OCI-LY3 (cell line): Measurements from ENCODE around the gene CEP112.

Experiments used
- H2AFZ ChIP-seq: fragments of 200-600, 300-600 bp; shearing (Covaris generic); 2 replicates; pipeline ENCODE4 v1.6.0; 2014; ENCODE audit warnings: antibody characterized with exemption, low read depth, low read length
- H3K27ac ChIP-seq: fragments of 200-600, 300-600 bp; sonication (generic); 2 replicates; pipeline ENCODE4 v1.5.1; 2014; ENCODE audit warnings: mild to moderate bottlenecking, low read length, moderate library complexity, mixed read lengths
- H3K27me3 ChIP-seq: fragments of 200-600, 300-600 bp; sonication (generic); 2 replicates; pipeline ENCODE4 v1.6.1; 2014; ENCODE audit warnings: low read depth, low read length, mixed read lengths
- H3K36me3 ChIP-seq: fragments of 200-600, 300-600 bp; sonication (generic); replicated peaks from 2 replicates; pipeline ENCODE3; 2014; ENCODE audit warnings: low read depth, low read length, mixed read lengths
- H3K4me1 ChIP-seq: fragments of 300-600, 200-600 bp; sonication (generic); 2 replicates; pipeline ENCODE4 v1.6.1; 2014; ENCODE audit warnings: low read length, mixed read lengths
- H3K4me2 ChIP-seq: fragments of 200-600, 300-600 bp; sonication (generic); 2 replicates; pipeline ENCODE4 v1.6.1; 2014; ENCODE audit warnings: low read length, mixed read lengths
- H3K4me3 ChIP-seq: fragments of 300-600, 200-600 bp; sonication (generic); 2 replicates; pipeline ENCODE4 v1.5.1; 2014; ENCODE audit warnings: antibody characterized with exemption, mild to moderate bottlenecking, low read length, moderate library complexity
- H3K79me2 ChIP-seq: fragments of 300-600, 200-600 bp; shearing (Covaris generic); 2 replicates; pipeline ENCODE4 v1.6.1; 2014; ENCODE audit warnings: mild to moderate bottlenecking, low read length, mixed read lengths
- H3K9ac ChIP-seq: fragments of 300-600, 200-600 bp; shearing (Covaris generic); 2 replicates; pipeline ENCODE4 v1.6.0; 2014; ENCODE audit warnings: mild to moderate bottlenecking, low read length, moderate library complexity
- H3K9me3 ChIP-seq: fragments of 200-600, 300-600 bp; shearing (Covaris generic); 2 replicates; pipeline ENCODE4 v1.6.1; 2014; ENCODE audit warnings: low read length, mixed read lengths; ENCODE audit not compliant: insufficient read depth
- H4K20me1 ChIP-seq: fragments of 200-600, 300-600 bp; sonication (generic); 2 replicates; pipeline ENCODE4 v1.6.1; 2016; ENCODE audit warnings: low read length, mixed read lengths; ENCODE audit not compliant: insufficient read depth
- EZH2phosphoT487 ChIP-seq: fragments of 200-600 bp; shearing (Covaris generic); IDR thresholded peaks from 2 replicates; pipeline ENCODE4 v1.6.1; 2018; ENCODE audit warnings: antibody characterized with exemption, mixed run types, low read depth
- TF ChIP-seq, protein P1 (sequence below): fragments of 200-600, 300-600 bp; sonication (generic); IDR thresholded peaks from 2 replicates; pipeline ENCODE4 v1.5.1; 2014; ENCODE audit warnings: antibody characterized with exemption, low read length, low read depth

CEP112 gene

DNA sequence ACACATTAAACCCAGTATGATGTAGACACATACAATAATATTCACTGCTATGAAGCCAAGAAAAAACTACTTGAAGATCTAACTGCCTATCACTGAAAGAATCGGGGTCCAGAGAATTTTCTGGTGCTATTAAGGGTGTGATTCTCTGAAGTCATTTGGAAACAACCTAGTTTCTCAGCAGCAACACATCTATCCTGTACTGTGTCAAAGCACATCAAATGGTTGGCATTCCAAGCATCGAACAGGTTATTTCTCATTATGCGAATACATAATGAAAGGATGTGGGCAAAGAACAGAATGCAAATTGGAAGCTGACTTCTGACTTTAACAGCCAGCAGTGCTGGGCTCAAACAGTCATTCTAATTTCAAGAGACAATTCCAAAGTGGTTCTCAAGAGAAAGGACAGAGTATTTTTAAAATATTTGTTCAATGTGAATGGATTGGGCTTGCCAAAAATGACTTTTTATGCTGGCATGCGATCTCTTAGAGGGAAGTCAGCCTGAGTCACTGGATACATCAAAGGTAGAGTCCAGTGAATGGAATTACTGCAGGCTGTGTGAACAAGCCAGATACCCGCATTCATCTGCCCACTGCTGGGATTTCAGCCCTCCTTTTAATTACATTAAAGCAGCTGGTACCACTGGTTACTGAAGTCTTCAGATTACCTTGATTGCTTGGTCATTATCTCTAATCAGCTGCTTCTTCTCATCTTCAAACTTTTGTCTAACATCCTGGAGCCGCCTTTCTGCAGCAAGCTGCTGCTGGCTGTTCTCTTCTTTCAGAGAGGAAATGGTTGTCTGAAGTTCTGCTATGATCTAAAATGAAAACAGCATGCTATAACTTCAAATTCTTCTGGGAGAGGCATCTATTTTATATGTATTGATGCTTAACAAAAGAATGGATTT is 449.3 kb downstream of the CEP112 start:
- H4K20me1 ChIP-seq, result no peaks in the 10 kb centered on the region
- H3K4me1 ChIP-seq, result no peaks in the 10 kb centered on the region
- H3K9ac ChIP-seq, result no peak overlapping the region
- no peak overlapping the region for H3K4me2 ChIP-seq
- TF ChIP-seq EZH2phosphoT487, result no peak
- TF ChIP-seq, protein P1, sequence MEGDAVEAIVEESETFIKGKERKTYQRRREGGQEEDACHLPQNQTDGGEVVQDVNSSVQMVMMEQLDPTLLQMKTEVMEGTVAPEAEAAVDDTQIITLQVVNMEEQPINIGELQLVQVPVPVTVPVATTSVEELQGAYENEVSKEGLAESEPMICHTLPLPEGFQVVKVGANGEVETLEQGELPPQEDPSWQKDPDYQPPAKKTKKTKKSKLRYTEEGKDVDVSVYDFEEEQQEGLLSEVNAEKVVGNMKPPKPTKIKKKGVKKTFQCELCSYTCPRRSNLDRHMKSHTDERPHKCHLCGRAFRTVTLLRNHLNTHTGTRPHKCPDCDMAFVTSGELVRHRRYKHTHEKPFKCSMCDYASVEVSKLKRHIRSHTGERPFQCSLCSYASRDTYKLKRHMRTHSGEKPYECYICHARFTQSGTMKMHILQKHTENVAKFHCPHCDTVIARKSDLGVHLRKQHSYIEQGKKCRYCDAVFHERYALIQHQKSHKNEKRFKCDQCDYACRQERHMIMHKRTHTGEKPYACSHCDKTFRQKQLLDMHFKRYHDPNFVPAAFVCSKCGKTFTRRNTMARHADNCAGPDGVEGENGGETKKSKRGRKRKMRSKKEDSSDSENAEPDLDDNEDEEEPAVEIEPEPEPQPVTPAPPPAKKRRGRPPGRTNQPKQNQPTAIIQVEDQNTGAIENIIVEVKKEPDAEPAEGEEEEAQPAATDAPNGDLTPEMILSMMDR, result no peak
- no peaks in the 10 kb centered on the region for H3K27me3 ChIP-seq
- no peak overlapping the region for H3K27ac ChIP-seq
- no peaks in the 10 kb centered on the region for H3K79me2 ChIP-seq
- H3K4me3 ChIP-seq, result no peak overlapping the region
- H3K9me3 ChIP-seq, result 0 out of 2 replicates have a peak, but pooled peaks cover 3% of the 10 kb centered on the region
- H2AFZ ChIP-seq, result no peak overlapping the region
- no peaks in the 10 kb centered on the region for H3K36me3 ChIP-seq

DNA sequence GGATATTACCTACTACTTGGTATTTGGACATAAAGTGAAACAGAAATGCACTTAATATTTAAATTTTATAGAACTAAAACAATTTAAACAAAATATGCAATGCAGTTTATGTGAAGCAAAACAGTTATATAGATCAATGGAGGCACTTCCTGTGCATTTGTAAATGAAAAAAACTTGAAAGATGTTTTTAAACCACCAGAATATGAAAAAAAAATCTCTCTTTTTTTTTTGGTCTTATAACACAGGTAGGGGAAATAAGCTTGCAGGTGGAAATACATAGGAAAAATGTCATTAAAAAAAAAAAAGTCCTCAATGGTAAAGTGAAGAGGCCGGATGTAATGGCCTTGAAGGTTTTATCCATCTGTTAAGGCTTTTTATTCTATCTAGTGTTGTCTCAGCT is 450.2 kb downstream of the CEP112 start:
- Histone ChIP-seq H3K27me3 (no peaks in the 10 kb centered on the region), H3K36me3 (no peaks in the 10 kb centered on the region), H3K27ac (no peak overlapping the region), H3K4me3 (no peak overlapping the region), H3K79me2 (no peaks in the 10 kb centered on the region), H3K9me3 (0 out of 2 replicates have a peak, but pooled peaks cover 3% of the 10 kb centered on the region), H3K9ac (no peak overlapping the region), H3K4me2 (no peak overlapping the region), H3K4me1 (no peaks in the 10 kb centered on the region), H4K20me1 (no peaks in the 10 kb centered on the region), H2AFZ (no peak overlapping the region)
- TF ChIP-seq EZH2phosphoT487, result no peak
- TF ChIP-seq, protein P1, result no peak

DNA sequence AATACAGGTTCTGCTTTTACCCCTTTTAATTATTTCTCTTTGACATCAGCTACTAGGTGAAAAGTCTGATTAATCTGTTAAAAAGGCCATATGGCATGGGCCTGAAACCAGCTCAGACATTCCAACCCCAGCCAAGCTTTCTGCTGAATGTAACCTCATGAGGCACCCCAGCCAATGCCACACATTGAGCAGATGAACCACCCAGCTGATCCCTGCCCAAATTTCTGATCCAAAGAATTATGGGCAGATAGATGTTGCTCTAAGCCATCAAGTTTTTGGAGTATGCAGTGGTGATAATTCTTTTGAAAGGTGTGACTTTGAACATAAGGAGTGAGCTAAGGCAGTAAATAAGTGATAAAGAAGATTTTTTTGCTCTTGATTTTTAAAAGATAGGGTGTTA is 452.9 kb downstream of the CEP112 start:
- H3K36me3 ChIP-seq, result no peaks in the 10 kb centered on the region
- H3K27me3 ChIP-seq, result no peaks in the 10 kb centered on the region
- no peaks in the 10 kb centered on the region for H3K79me2 ChIP-seq
- H4K20me1 ChIP-seq, result no peaks in the 10 kb centered on the region
- no peak overlapping the region for H3K27ac ChIP-seq
- TF ChIP-seq, protein P1, result no peak
- TF ChIP-seq EZH2phosphoT487, result no peak
- no peak overlapping the region for H3K4me3 ChIP-seq
- H3K9me3 ChIP-seq, result 0 out of 2 replicates have a peak, but pooled peaks cover 3% of the 10 kb centered on the region
- H3K9ac ChIP-seq, result no peak overlapping the region
- no peak overlapping the region for H3K4me2 ChIP-seq
- H2AFZ ChIP-seq, result no peak overlapping the region
- no peaks in the 10 kb centered on the region for H3K4me1 ChIP-seq

DNA sequence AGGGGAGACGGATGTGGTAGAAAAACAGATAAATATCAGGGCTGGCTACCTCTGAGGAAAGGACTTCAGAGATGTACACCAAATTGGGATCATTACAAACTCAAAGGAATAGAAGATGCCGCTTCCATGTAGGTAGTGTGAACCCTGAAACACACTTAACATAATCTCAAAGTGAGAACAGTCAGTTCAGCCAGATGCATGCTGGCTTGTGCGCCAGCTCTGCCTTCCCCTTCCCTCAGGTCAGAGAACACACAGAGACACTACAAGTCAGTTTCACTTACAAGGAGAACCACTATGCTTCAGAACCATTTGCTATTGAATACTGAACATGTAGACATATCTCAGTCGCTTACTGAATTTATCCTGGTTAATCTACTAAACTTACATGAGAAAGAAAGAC is 454.5 kb downstream of the CEP112 start:
- no peaks in the 10 kb centered on the region for H3K27me3 ChIP-seq
- no peak overlapping the region for H3K4me3 ChIP-seq
- H4K20me1 ChIP-seq, result no peaks in the 10 kb centered on the region
- no peaks in the 10 kb centered on the region for H3K36me3 ChIP-seq
- no peaks in the 10 kb centered on the region for H3K79me2 ChIP-seq
- H2AFZ ChIP-seq, result no peak overlapping the region
- no peaks in the 10 kb centered on the region for H3K4me1 ChIP-seq
- no peak overlapping the region for H3K9ac ChIP-seq
- H3K4me2 ChIP-seq, result no peak overlapping the region
- TF ChIP-seq, protein P1, result no peak
- TF ChIP-seq EZH2phosphoT487, result no peak
- no peak overlapping the region for H3K27ac ChIP-seq
- 0 out of 2 replicates have a peak, but pooled peaks cover 3% of the 10 kb centered on the region for H3K9me3 ChIP-seq
